Thoracic aorta (tissue), 2 donors: ENCODE results near the gene ADARB2. TPM values are rescaled to one million over a fixed set of nuclear protein-coding genes. Genes with fewer than 3 reads are reported as not detected.

ENCODE experiments used
- ATAC-seq: fragments of 150-250 bp; one replicate; pipeline ENCODE4 v1.8.0; 2017; ENCODE audit warnings: low read depth; ENCODE audit not compliant: insufficient number of reproducible peaks, low FRiP score
- DNase-seq: peaks from one replicate; pipeline ENCODE4 v3.0.0-alpha.2; 2020; ENCODE audit warnings: low spot score
- H3K27ac ChIP-seq, 2 donors: fragments of 200-600 bp; sonication (generic); 1 replicate in 1 of 2; 2 replicates in 1 of 2; pipeline ENCODE4 v1.5.1; 2016; ENCODE audit warnings: mild to moderate bottlenecking in 2 of 2, moderate library complexity in 2 of 2
- H3K27me3 ChIP-seq: fragments of 200-600 bp; sonication (generic); replicated peaks from 2 replicates; pipeline ENCODE4 v1.6.0; 2016; ENCODE audit warnings: mild to moderate bottlenecking; ENCODE audit not compliant: insufficient read depth
- H3K36me3 ChIP-seq: fragments of 200-600 bp; sonication (generic); one replicate; pipeline ENCODE4 v1.5.1; 2016
- H3K4me1 ChIP-seq, 2 donors: fragments of 200-600 bp; sonication (generic); 1 replicate in 1 of 2; 2 replicates in 1 of 2; pipeline versions ENCODE4 v1.5.1 to v1.6.0; 2016; ENCODE audit warnings: low read depth in 2 of 2, mild to moderate bottlenecking in 1 of 2; ENCODE audit not compliant: control insufficient read depth in 1 of 2
- H3K4me3 ChIP-seq: fragments of 200-600 bp; sonication (generic); 2 replicates; pipeline ENCODE4 v1.5.1; 2016; ENCODE audit warnings: mild to moderate bottlenecking
- H3K9me3 ChIP-seq: fragments of 200-600 bp; sonication (generic); 2 replicates; pipeline ENCODE4 v1.5.1; 2016
- CTCF ChIP-seq: fragments of 200-600 bp; sonication (generic); IDR thresholded peaks from one replicate; pipeline ENCODE4 v1.5.1; 2019; ENCODE audit warnings: antibody characterized with exemption
- total RNA-seq, 2 donors: library from RNA; depleted of rRNA; stranded (reverse); fragments of >200 nt; gene quantifications; one replicate each; pipeline versions ENCODE4 v1.1.0 to v1.2.3, GENCODE V29; 2016

ADARB2 gene
- total RNA-seq, 2 donors from 2014 or later, result 0.71 to 3.1 TPM

GRCh38 chr10:1396297-1396635 is 341.1 kb downstream of the ADARB2 start:
- Histone ChIP-seq H3K27ac (no peak overlapping the region), H3K27me3 (no peaks in the 10 kb centered on the region), H3K9me3 (no peaks in the 10 kb centered on the region), H3K4me1 (no peaks in the 10 kb centered on the region), H3K4me3 (no peak overlapping the region), H3K36me3 (no peaks in the 10 kb centered on the region)
- TF ChIP-seq CTCF, result no peak
- no peak for DNase-seq
- ATAC-seq, result no peak

GRCh38 chr10:1395481-1396296 is 341.6 kb downstream of the ADARB2 start:
- H3K9me3 ChIP-seq, result no peaks in the 10 kb centered on the region
- H3K4me1 ChIP-seq, result no peaks in the 10 kb centered on the region
- H3K4me3 ChIP-seq, result no peak overlapping the region
- no peaks in the 10 kb centered on the region for H3K27me3 ChIP-seq
- H3K36me3 ChIP-seq, result no peaks in the 10 kb centered on the region
- ATAC-seq, result no peak
- no peak overlapping the region for H3K27ac ChIP-seq
- DNase-seq, result no peak
- no peak for TF ChIP-seq CTCF

GRCh38 chr10:1395025-1395480 is 342.3 kb downstream of the ADARB2 start:
- no peak overlapping the region for H3K27ac ChIP-seq
- DNase-seq (no peak), ATAC-seq (no peak)
- H3K36me3 ChIP-seq, result no peaks in the 10 kb centered on the region
- H3K4me1 ChIP-seq, result no peaks in the 10 kb centered on the region
- no peak overlapping the region for H3K4me3 ChIP-seq
- no peaks in the 10 kb centered on the region for H3K27me3 ChIP-seq
- TF ChIP-seq CTCF, result no peak
- no peaks in the 10 kb centered on the region for H3K9me3 ChIP-seq

- Histone ChIP-seq H3K27ac (no peak overlapping the region), H3K27me3 (no peaks in the 10 kb centered on the region), H3K4me1 (no peaks in the 10 kb centered on the region), H3K4me3 (no peak overlapping the region), H3K36me3 (no peaks in the 10 kb centered on the region), H3K9me3 (no peaks in the 10 kb centered on the region)
- DNase-seq (no peak), ATAC-seq (no peak)
- TF ChIP-seq CTCF, result no peak
Measured at GRCh38 chr10:1394155-1394912, 343.0 kb downstream of the ADARB2 start.

GRCh38 chr10:1393481-1393880 is 343.8 kb downstream of the ADARB2 start:
- Histone ChIP-seq H3K4me3 (no peak overlapping the region), H3K9me3 (no peaks in the 10 kb centered on the region), H3K36me3 (no peaks in the 10 kb centered on the region), H3K4me1 (no peaks in the 10 kb centered on the region), H3K27me3 (no peaks in the 10 kb centered on the region), H3K27ac (no peak overlapping the region)
- DNase-seq (no peak), ATAC-seq (no peak)
- TF ChIP-seq CTCF, result no peak
